HG03103 (cell line): Measurements from ENCODE around the gene ZGLP1.
"Not testable (repeated sequence)": the region's sequence is repeated elsewhere in the genome, so short reads cannot be mapped to it uniquely, and the experiment has no call there.

Experiments
- ATAC-seq: cut with Tn5 transposase; IDR thresholded peaks from one replicate; pipeline ENCODE4 v1.9.1; 2021; ENCODE audit warnings: low read depth; ENCODE audit not compliant: unreplicated experiment

ZGLP1 gene

GRCh38 chr19:10309423-10309822 lies at the start of gene ZGLP1:
Gene ZGLP1, minus strand, starts transcription at chr19:10309815.
- ATAC-seq: no peak

- no peak for ATAC-seq
Measured at GRCh38 chr19:10356431-10356830, 46.8 kb upstream of the ZGLP1 start.

GRCh38 chr19:10353793-10354391 lies 44.3 kb upstream of the ZGLP1 start:
- ATAC-seq: no peak

GRCh38 chr19:10352764-10353671 lies 43.4 kb upstream of the ZGLP1 start:
- ATAC-seq: no peak

GRCh38 chr19:10346509-10346908 lies 36.9 kb upstream of the ZGLP1 start:
- ATAC-seq: no peak

- no peak for ATAC-seq
Measured at GRCh38 chr19:10344780-10345179, 35.2 kb upstream of the ZGLP1 start.

- ATAC-seq: no peak
Measured at GRCh38 chr19:10343495-10343894, 33.9 kb upstream of the ZGLP1 start.

GRCh38 chr19:10339977-10340376 lies 30.4 kb upstream of the ZGLP1 start:
- no peak for ATAC-seq

- peak; percentile 68 for ATAC-seq
Measured at GRCh38 chr19:10339380-10339960, 29.9 kb upstream of the ZGLP1 start, which contains the start of gene ICAM3. Gene ICAM3, minus strand, starts transcription at chr19:10339624. Its CDS starts 10 bp downstream, at chr19:10339614.

- no peak for ATAC-seq
Measured at GRCh38 chr19:10338940-10339339, 29.3 kb upstream of the ZGLP1 start.

GRCh38 chr19:10336725-10337124 lies 27.1 kb upstream of the ZGLP1 start:
- not testable (repeated sequence) for ATAC-seq

GRCh38 chr19:10335352-10335985 lies 25.9 kb upstream of the ZGLP1 start:
- no peak for ATAC-seq

GRCh38 chr19:10334588-10335351 lies 25.2 kb upstream of the ZGLP1 start:
- ATAC-seq: no peak

- no peak for ATAC-seq
Measured at GRCh38 chr19:10333758-10334587, 24.4 kb upstream of the ZGLP1 start.

GRCh38 chr19:10332965-10333757 lies 23.5 kb upstream of the ZGLP1 start, which contains the start of gene RAVER1:
Gene RAVER1, minus strand, starts transcription at chr19:10333529. Its CDS starts 22 bp downstream, at chr19:10333507.
- peak; percentile 84 for ATAC-seq

- ATAC-seq: no peak
Measured at GRCh38 chr19:10332158-10332964, 22.7 kb upstream of the ZGLP1 start.

- no peak for ATAC-seq
Measured at GRCh38 chr19:10329555-10329954, 19.9 kb upstream of the ZGLP1 start.
